Central memory CD8-positive, alpha-beta T cell (primary cell): ENCODE results near the gene C16orf54.
"Not testable (repeated sequence)": the region's sequence is repeated elsewhere in the genome, so short reads cannot be mapped to it uniquely, and the experiment has no call there.

ENCODE experiments used
- ATAC-seq: fragments of 150-1000 bp; cut with Tn5 transposase; replicated peaks from 2 replicates; pipeline ENCODE4 v1.10.0; 2022; ENCODE audit warnings: mild to moderate bottlenecking, moderate FRiP score, moderate number of reproducible peaks; ENCODE audit not compliant: poor library complexity, severe bottlenecking; ENCODE audit errors: extremely low read depth
- DNase-seq, 2 donors: peaks; one replicate each; pipeline ENCODE4 v3.0.0; 2021; ENCODE audit warnings: low spot score in 2 of 2
- H3K27ac Mint-ChIP-seq: one replicate; pipeline ENCODE4 v1.8.0; 2022; ENCODE audit warnings: low read depth, mild to moderate bottlenecking, moderate library complexity, mixed read lengths
- H3K27me3 Mint-ChIP-seq: one replicate; pipeline ENCODE4 v1.8.0; 2022; ENCODE audit warnings: mixed read lengths
- H3K36me3 Mint-ChIP-seq: one replicate; pipeline ENCODE4 v1.8.0; 2022; ENCODE audit warnings: mild to moderate bottlenecking, moderate library complexity, mixed read lengths; ENCODE audit not compliant: insufficient read depth
- H3K4me1 Mint-ChIP-seq: one replicate; pipeline ENCODE4 v1.8.0; 2022; ENCODE audit warnings: mixed read lengths
- H3K4me3 Mint-ChIP-seq: one replicate; pipeline ENCODE4 v1.8.0; 2022; ENCODE audit warnings: mild to moderate bottlenecking, moderate library complexity, mixed read lengths
- H3K9me3 Mint-ChIP-seq: one replicate; pipeline ENCODE4 v1.8.0; 2022; ENCODE audit warnings: mixed read lengths

Gene C16orf54

GRCh38 chr16:29763326-29763725 lies 17.5 kb upstream of the C16orf54 start:
- no peak overlapping the region for H3K4me3 Mint-ChIP-seq
- H3K27ac Mint-ChIP-seq: no peak overlapping the region
- no peaks in the 10 kb centered on the region for H3K9me3 Mint-ChIP-seq

GRCh38 chr16:29761882-29762281 lies 16.1 kb upstream of the C16orf54 start:
- Mint-ChIP-seq H3K36me3 (peaks cover 2% of the 10 kb centered on the region), H3K27ac (no peak overlapping the region), H3K9me3 (no peaks in the 10 kb centered on the region), H3K27me3 (no peaks in the 10 kb centered on the region), H3K4me3 (no peak overlapping the region), H3K4me1 (peaks cover 14% of the 10 kb centered on the region)
- ATAC-seq: no peak
- DNase-seq: no peak

More at GRCh38 chr16:29763326-29763725, 17.5 kb upstream of the C16orf54 start:
- peaks cover 14% of the 10 kb centered on the region for H3K4me1 Mint-ChIP-seq
- DNase-seq (no peak), ATAC-seq (no peak)
- no peaks in the 10 kb centered on the region for H3K27me3 Mint-ChIP-seq
- H3K36me3 Mint-ChIP-seq: peaks cover 2% of the 10 kb centered on the region

- H3K36me3 Mint-ChIP-seq, H3K27me3 Mint-ChIP-seq, DNase-seq, ATAC-seq, H3K4me3 Mint-ChIP-seq, H3K27ac Mint-ChIP-seq, H3K9me3 Mint-ChIP-seq: not testable (repeated sequence)
- peaks cover 14% of the 10 kb centered on the region for H3K4me1 Mint-ChIP-seq
Measured at GRCh38 chr16:29761280-29761651, 15.5 kb upstream of the C16orf54 start.

- H3K36me3 Mint-ChIP-seq: peaks cover 2% of the 10 kb centered on the region
- no peak for DNase-seq
- H3K4me3 Mint-ChIP-seq: no peak overlapping the region
- H3K27ac Mint-ChIP-seq: no peak overlapping the region
- H3K4me1 Mint-ChIP-seq: peaks cover 12% of the 10 kb centered on the region
- H3K27me3 Mint-ChIP-seq: no peaks in the 10 kb centered on the region
- no peak for ATAC-seq
- H3K9me3 Mint-ChIP-seq: no peaks in the 10 kb centered on the region
Measured at GRCh38 chr16:29760567-29761279, 14.9 kb upstream of the C16orf54 start.

- H3K36me3 Mint-ChIP-seq: no peaks in the 10 kb centered on the region
Measured at GRCh38 chr16:29757950-29758466, 12.2 kb upstream of the C16orf54 start.

GRCh38 chr16:29757086-29757485 lies 11.3 kb upstream of the C16orf54 start:
- peaks cover 17% of the 10 kb centered on the region for H3K4me1 Mint-ChIP-seq
- H3K36me3 Mint-ChIP-seq, DNase-seq, ATAC-seq, H3K4me3 Mint-ChIP-seq, H3K27ac Mint-ChIP-seq, H3K27me3 Mint-ChIP-seq, H3K9me3 Mint-ChIP-seq: not testable (repeated sequence)

More at GRCh38 chr16:29757950-29758466, 12.2 kb upstream of the C16orf54 start:
- DNase-seq (no peak), ATAC-seq (no peak)
- Mint-ChIP-seq H3K9me3 (no peaks in the 10 kb centered on the region), H3K4me3 (no peak overlapping the region), H3K4me1 (peaks cover 17% of the 10 kb centered on the region), H3K27ac (no peak overlapping the region), H3K27me3 (no peaks in the 10 kb centered on the region)

GRCh38 chr16:29756654-29757053 lies 10.9 kb upstream of the C16orf54 start:
- H3K27ac Mint-ChIP-seq: no peak overlapping the region
- peak; percentile 24 for ATAC-seq

GRCh38 chr16:29753516-29753915 lies 7.7 kb upstream of the C16orf54 start:
- DNase-seq: no peak
- H3K27ac Mint-ChIP-seq: no peak overlapping the region
- H3K4me3 Mint-ChIP-seq: no peak overlapping the region
- no peak for ATAC-seq
- no peaks in the 10 kb centered on the region for H3K9me3 Mint-ChIP-seq
- peaks cover 16% of the 10 kb centered on the region for H3K4me1 Mint-ChIP-seq
- peaks cover 9% of the 10 kb centered on the region for H3K36me3 Mint-ChIP-seq
- no peaks in the 10 kb centered on the region for H3K27me3 Mint-ChIP-seq

More at GRCh38 chr16:29756654-29757053, 10.9 kb upstream of the C16orf54 start:
- Mint-ChIP-seq H3K4me3 (no peak overlapping the region), H3K4me1 (peaks cover 17% of the 10 kb centered on the region), H3K27me3 (no peaks in the 10 kb centered on the region), H3K9me3 (no peaks in the 10 kb centered on the region), H3K36me3 (no peaks in the 10 kb centered on the region)
- DNase-seq: no peak

- H3K9me3 Mint-ChIP-seq, DNase-seq, H3K27ac Mint-ChIP-seq, H3K4me3 Mint-ChIP-seq, H3K27me3 Mint-ChIP-seq, ATAC-seq: not testable (repeated sequence)
- Mint-ChIP-seq H3K36me3 (peaks cover 40% of the 10 kb centered on the region), H3K4me1 (peaks cover 34% of the 10 kb centered on the region)
Measured at GRCh38 chr16:29748760-29749149, 3.0 kb upstream of the C16orf54 start.

- H3K9me3 Mint-ChIP-seq: no peaks in the 10 kb centered on the region
- no peak overlapping the region for H3K4me3 Mint-ChIP-seq
- H3K27ac Mint-ChIP-seq: peak overlapping the region; percentile 99
- DNase-seq (no peak), ATAC-seq (no peak)
- H3K4me1 Mint-ChIP-seq: peaks cover 40% of the 10 kb centered on the region
- H3K27me3 Mint-ChIP-seq: no peaks in the 10 kb centered on the region
- peaks cover 46% of the 10 kb centered on the region for H3K36me3 Mint-ChIP-seq
Measured at GRCh38 chr16:29747947-29748759, 2.4 kb upstream of the C16orf54 start.

GRCh38 chr16:29746518-29746917 lies 728 bp upstream of the C16orf54 start:
- Mint-ChIP-seq H3K4me3 (peak overlapping the region; percentile 96), H3K4me1 (peaks cover 46% of the 10 kb centered on the region), H3K27ac (peak overlapping the region; percentile 99), H3K36me3 (peaks cover 61% of the 10 kb centered on the region)
- not testable (repeated sequence) for DNase-seq, H3K9me3 Mint-ChIP-seq, ATAC-seq, H3K27me3 Mint-ChIP-seq

GRCh38 chr16:29745121-29745852 lies 503 bp downstream of the C16orf54 start:
- DNase-seq (peak in 1 of 2 donors; percentile 64), ATAC-seq (peak; percentile 63)
- H3K4me3 Mint-ChIP-seq: peak overlapping the region; percentile 96
- no peaks in the 10 kb centered on the region for H3K27me3 Mint-ChIP-seq
- H3K27ac Mint-ChIP-seq: peak overlapping the region; percentile 99
- H3K9me3 Mint-ChIP-seq: no peaks in the 10 kb centered on the region
- peaks cover 58% of the 10 kb centered on the region for H3K4me1 Mint-ChIP-seq
- peaks cover 71% of the 10 kb centered on the region for H3K36me3 Mint-ChIP-seq
